IPS-20b (cell line): Measurements from ENCODE around the gene SLC2A4RG.

Experiments used
- H3K27ac ChIP-seq: one replicate; pipeline ENCODE4 v1.5.1; 2013; ENCODE audit warnings: low read length
- H3K27me3 ChIP-seq: 2 replicates; pipeline ENCODE4 v1.6.1; 2013; ENCODE audit warnings: mild to moderate bottlenecking, low read length, inconsistent platforms; ENCODE audit not compliant: insufficient read depth
- H3K36me3 ChIP-seq: 2 replicates; pipeline ENCODE4 v1.6.1; 2013; ENCODE audit warnings: low read depth, mild to moderate bottlenecking, inconsistent platforms, low read length, moderate library complexity; ENCODE audit not compliant: insufficient read depth
- H3K4me1 ChIP-seq: 2 replicates; pipeline ENCODE4 v1.6.1; 2013; ENCODE audit warnings: mild to moderate bottlenecking, control low read depth, inconsistent platforms, low read length, moderate library complexity; ENCODE audit not compliant: insufficient read depth
- H3K4me3 ChIP-seq: 2 replicates; pipeline ENCODE4 v1.5.1; 2013; ENCODE audit warnings: mild to moderate bottlenecking, low read length, inconsistent platforms
- H3K9ac ChIP-seq: 2 replicates; pipeline ENCODE4 v1.6.1; 2013; ENCODE audit warnings: low read depth, mild to moderate bottlenecking, inconsistent platforms, low read length, moderate library complexity
- H3K9me3 ChIP-seq: 2 replicates; pipeline ENCODE4 v1.6.1; 2013; ENCODE audit warnings: mild to moderate bottlenecking, low read depth, low read length, inconsistent platforms; ENCODE audit not compliant: insufficient read depth

Gene SLC2A4RG

DNA sequence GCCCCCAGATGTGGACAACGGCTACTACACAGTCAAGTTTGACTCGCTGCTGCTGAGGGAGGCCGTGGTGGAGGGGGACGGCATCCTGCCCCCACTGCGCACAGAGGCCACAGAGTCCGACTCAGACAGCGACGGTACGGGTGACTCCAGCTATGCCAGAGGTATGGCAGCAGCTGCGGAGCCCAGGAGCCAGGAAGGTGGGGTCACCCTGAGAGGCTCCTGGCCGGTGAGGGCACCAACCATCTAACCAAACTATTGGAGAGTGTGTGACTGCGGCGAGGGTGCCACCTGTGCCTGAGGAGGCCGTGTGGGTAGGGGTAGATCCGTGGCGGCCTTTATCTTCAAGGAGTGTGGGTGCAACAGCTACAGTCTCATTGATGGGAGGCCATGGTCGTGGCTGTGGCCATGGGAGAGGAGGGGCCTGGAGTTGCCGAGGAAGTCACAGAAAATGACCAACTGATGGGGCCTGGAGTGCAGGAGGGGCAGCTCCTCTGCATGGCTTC is 5.9 kb upstream of the SLC2A4RG start:
- H3K27me3 ChIP-seq = no peaks in the 10 kb centered on the region; the same call in 1 of the 2 replicates
- H3K27ac ChIP-seq = no peak overlapping the region
- H3K4me3 ChIP-seq = no peak overlapping the region
- H3K9ac ChIP-seq = no peak overlapping the region
- no peaks in the 10 kb centered on the region for H3K4me1 ChIP-seq
- peaks cover 31% of the 10 kb centered on the region for H3K36me3 ChIP-seq
- H3K9me3 ChIP-seq = no peaks in the 10 kb centered on the region

DNA sequence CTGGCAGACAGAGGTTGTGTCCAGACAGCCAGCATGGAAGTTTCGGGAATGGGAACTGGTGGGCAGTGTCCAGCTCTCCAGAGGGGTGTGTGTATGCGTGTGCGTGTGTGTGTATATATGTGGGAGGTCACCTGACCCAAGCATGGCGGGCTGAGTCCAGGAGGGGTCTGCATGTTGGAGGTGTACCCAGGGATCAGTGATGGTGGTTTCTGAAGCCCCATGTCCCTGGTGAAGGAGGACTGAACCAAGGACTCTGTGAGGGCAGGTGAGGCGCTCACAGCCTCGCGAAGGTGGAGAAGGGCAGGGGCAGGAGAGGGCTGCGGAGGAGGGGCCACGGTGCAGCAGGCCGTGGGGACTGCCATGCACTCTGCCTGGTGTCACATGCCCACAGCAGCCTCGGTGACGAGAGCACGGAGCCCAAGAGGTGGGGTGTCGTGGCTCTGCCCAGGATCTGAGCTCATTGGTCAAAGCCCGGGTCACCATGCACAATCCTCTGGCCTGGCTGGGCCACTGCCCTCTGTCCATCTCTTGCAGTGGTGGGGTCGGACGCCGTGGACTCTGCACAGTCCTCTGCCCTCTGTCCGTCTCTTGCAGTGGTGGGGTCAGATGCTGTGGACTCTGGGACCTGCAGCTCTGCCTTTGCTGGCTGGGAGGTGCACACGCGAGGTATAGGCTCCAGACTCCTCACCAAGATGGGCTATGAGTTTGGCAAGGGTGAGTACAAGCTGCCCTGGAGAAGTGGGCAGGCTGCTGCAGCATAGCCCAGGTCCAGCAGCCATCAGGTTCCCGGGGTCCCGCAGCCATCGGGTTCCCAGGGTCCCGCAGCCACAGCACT is 5.2 kb upstream of the SLC2A4RG start:
- no peaks in the 10 kb centered on the region for H3K4me1 ChIP-seq
- no peak overlapping the region for H3K9ac ChIP-seq
- no peak overlapping the region for H3K27ac ChIP-seq
- H3K9me3 ChIP-seq = no peaks in the 10 kb centered on the region
- H3K36me3 ChIP-seq = peaks cover 29% of the 10 kb centered on the region
- H3K4me3 ChIP-seq = no peak overlapping the region
- no peaks in the 10 kb centered on the region; the same call in 1 of the 2 replicates for H3K27me3 ChIP-seq

DNA sequence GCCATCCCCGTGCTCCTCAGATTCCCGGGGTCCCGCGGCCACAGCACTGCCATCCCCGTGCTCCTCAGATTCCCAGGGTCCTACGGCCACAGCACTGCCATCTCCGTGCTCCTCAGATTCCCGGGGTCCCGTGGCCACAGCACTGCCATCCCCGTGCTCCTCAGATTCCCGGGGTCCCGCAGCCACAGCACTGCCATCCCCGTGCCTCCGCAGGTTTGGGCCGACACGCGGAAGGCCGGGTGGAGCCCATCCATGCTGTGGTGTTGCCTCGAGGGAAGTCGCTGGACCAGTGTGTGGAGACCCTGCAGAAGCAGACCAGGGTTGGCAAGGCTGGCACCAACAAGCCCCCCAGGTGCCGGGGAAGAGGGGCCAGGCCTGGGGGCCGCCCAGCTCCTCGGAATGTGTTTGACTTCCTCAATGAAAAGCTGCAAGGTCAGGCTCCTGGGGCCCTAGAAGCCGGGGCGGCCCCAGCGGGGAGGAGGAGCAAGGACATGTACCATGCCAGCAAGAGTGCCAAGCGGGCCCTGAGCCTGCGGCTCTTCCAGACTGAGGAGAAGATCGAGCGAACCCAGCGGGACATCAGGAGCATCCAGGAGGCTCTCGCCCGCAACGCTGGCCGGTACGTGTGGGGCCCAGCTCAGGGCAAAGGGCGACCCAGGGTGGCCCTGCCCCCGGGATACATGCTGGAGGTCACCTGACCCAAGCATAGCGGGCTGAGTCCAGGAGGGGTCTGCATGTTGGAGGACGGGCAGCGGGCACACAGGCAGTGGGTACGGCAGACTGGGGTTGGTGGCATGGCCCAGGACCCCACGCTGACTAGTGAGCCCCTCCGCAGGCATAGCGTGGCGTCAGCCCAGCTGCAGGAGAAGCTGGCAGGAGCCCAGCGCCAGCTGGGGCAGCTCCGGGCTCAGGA is 4.4 kb upstream of the SLC2A4RG start:
- H3K9me3 ChIP-seq = no peaks in the 10 kb centered on the region
- H3K4me1 ChIP-seq = no peaks in the 10 kb centered on the region
- peaks cover 22% of the 10 kb centered on the region for H3K36me3 ChIP-seq
- H3K9ac ChIP-seq = no peak overlapping the region
- no peaks in the 10 kb centered on the region; the same call in 1 of the 2 replicates for H3K27me3 ChIP-seq
- H3K27ac ChIP-seq = no peak overlapping the region
- no peak overlapping the region for H3K4me3 ChIP-seq

DNA sequence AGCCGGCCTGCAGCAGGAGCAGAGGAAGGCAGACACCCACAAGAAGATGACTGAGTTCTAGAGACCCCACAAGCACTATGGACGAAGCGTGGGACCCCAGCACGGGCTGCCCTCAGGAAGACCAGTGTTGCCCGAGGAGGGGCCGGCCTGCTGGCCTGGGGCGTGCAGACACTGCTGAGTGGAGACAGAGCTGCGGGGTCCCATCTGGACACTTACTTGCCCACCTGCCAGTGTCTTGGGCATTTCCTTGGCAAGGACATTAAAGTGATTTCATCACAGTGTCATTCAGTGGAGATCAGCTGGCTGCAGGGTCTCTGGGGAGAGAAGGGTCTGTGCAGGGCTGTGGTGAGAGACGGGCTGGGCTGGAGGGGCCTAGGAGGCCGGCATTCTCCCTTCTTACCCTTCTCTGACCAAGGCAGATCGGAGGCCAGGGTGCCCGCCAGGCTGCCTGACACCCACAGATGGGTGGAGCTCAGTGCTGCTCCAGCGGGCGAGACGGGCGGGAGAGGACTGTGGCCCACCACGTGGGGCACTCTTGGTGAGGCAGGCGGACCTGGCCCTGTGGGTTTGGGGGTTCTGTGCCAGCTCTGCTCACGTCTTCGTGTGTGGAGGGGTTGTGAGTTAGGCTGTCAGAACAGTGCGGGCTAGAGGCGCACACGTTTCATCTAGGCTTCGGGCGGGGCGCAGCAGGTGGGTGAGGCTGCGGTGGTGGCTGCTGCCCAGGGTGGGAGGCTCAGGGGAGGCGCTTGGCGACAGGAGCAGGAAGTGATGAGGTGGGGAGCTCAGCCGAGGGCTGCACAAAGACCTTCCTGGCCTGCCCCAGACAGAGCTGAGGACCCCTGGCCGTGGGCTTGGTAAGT is 3.5 kb upstream of the SLC2A4RG start, which contains the start of gene LIME1:
TSS of gene LIME1 (plus strand) at position 806 of the 860 bp plus-strand sequence. CDS start 886 bp downstream, outside the sequence.
- Histone ChIP-seq H3K36me3 (peaks cover 22% of the 10 kb centered on the region), H3K27ac (no peak within 1 kb of the TSS), H3K9me3 (no peaks in the 10 kb centered on the region), H3K4me3 (no peak within 1 kb of the TSS), H3K4me1 (no peaks in the 10 kb centered on the region), H3K27me3 (no peaks in the 10 kb centered on the region; the same call in 1 of the 2 replicates), H3K9ac (no peak within 1 kb of the TSS)

DNA sequence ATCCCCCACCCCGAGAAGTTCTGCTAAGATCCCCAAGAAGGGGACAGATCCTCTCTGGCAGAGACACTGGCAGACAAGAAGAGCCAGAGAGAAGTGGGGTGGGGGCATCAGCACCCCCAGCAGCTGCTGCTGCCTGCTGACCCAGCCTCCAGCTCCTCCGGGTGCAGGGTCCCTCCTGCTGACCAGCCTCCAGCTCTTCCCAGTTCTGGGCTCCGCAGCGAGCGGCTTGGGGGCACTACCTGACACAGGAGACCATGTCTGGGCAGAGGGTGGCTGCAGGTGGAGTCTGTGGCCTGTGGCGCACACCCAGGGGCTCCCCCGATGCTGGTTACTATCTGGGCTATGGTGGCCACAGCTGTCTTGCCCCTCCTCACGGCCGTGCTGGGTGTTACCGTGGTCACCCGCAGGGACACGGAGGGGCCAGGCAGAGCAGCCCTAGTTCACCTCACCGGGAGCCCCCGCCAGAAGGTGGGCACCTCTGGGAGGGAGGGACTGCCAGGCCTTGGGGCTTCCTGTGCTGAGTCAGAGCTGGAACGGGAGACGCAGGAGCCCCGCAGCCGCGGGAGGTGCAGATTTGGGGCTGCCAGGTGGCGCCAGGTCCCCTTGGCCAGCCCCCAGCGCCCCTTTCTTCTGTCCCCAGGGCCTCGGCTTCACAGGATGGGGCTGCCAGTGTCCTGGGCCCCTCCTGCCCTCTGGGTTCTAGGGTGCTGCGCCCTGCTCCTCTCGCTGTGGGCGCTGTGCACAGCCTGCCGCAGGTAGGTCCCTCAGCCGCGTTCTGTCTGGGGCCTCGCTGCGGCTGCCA is 2.5 kb upstream of the SLC2A4RG start:
- no peaks in the 10 kb centered on the region for H3K4me1 ChIP-seq
- H3K9ac ChIP-seq = no peak overlapping the region
- H3K27ac ChIP-seq = no peak overlapping the region
- H3K4me3 ChIP-seq = no peak overlapping the region
- H3K36me3 ChIP-seq = peaks cover 22% of the 10 kb centered on the region
- no peaks in the 10 kb centered on the region; the same call in 1 of the 2 replicates for H3K27me3 ChIP-seq
- H3K9me3 ChIP-seq = no peaks in the 10 kb centered on the region

DNA sequence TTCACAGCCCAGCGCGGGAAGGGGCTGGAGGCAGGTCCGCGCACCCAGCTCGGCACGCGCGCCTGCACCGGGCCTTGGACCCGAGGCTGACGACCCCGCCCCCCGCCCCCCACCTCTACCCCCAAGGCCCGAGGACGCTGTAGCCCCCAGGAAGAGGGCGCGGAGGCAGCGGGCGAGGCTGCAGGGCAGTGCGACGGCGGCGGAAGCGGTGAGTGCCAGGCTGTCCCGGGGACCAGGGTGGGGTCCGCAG is 2.0 kb upstream of the SLC2A4RG start:
- Histone ChIP-seq H3K9ac (no peak overlapping the region), H3K4me3 (no peak overlapping the region), H3K27me3 (no peaks in the 10 kb centered on the region; the same call in 1 of the 2 replicates), H3K9me3 (no peaks in the 10 kb centered on the region), H3K27ac (no peak overlapping the region), H3K36me3 (peaks cover 22% of the 10 kb centered on the region), H3K4me1 (no peaks in the 10 kb centered on the region)

DNA sequence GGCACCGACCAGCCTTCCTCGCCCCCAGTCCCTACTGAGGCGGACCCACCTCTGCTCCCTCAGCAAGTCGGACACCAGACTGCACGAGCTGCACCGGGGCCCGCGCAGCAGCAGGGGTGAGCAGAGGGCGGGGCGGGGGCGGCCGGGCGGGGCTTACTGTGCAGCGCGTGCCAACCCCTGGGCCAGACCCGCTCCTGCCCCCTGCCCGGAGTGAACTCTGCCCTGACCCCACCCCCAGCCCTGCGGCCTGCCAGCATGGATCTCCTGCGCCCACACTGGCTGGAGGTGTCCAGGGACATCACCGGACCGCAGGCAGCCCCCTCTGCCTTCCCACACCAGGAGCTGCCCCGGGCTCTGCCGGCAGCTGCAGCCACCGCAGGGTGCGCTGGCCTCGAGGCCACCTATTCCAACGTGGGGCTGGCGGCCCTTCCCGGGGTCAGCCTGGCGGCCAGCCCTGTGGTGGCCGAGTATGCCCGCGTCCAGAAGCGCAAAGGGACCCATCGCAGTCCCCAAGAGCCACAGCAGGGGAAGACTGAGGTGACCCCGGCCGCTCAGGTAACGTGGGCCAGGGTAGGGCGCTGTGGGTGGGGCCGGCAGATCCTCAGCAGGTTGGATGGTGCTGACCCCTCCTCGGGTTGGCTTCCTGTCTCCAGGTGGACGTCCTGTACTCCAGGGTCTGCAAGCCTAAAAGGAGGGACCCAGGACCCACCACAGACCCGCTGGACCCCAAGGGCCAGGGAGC is 1.5 kb upstream of the SLC2A4RG start:
- Histone ChIP-seq H3K27ac (no peak overlapping the region), H3K27me3 (no peaks in the 10 kb centered on the region; the same call in 1 of the 2 replicates), H3K9me3 (no peaks in the 10 kb centered on the region), H3K9ac (no peak overlapping the region), H3K36me3 (peaks cover 23% of the 10 kb centered on the region), H3K4me3 (peak overlapping the region; percentile 60; the same call in 1 of the 2 replicates), H3K4me1 (no peaks in the 10 kb centered on the region)

DNA sequence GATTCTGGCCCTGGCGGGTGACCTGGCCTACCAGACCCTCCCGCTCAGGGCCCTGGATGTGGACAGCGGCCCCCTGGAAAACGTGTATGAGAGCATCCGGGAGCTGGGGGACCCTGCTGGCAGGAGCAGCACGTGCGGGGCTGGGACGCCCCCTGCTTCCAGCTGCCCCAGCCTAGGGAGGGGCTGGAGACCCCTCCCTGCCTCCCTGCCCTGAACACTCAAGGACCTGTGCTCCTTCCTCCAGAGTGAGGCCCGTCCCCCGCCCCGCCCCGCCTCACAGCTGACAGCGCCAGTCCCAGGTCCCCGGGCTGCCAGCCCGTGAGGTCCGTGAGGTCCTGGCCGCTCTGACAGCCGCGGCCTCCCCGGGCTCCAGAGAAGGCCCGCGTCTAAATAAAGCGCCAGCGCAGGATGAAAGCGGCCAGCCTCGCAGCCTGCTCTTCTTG is 868 bp upstream of the SLC2A4RG start:
- Histone ChIP-seq H3K27ac (no peak overlapping the region), H3K9ac (no peak overlapping the region), H3K4me3 (peak overlapping the region; percentile 60; the same call in 1 of the 2 replicates), H3K4me1 (no peaks in the 10 kb centered on the region), H3K9me3 (no peaks in the 10 kb centered on the region), H3K36me3 (peaks cover 23% of the 10 kb centered on the region), H3K27me3 (no peaks in the 10 kb centered on the region; the same call in 1 of the 2 replicates)

DNA sequence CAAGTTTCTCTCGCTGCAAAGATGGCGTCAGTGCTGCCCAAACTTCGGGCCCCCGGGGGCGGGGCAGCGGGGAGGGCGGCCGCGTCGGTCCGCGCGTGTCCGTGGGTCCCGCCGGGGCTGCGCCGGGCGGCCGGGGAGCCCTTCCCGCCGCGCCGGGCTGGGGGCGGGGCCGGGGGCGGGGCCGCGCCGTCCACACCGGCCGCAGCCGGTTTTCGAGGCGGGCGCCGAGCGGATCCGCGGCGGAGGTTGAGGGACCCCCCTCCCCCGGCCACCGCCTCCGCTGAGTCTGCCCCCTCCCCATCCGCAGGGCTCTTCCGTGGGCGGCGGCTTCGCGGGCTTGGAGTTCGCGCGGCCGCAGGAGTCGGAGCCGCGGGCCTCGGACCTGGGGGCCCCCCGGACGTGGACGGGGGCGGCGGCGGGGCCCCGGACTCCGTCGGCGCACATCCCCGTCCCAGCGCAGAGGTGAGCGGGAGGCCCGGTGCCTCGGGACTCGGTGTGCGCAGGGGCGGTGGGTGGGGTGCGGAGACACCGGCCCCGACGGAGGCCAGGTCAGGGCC is 572 bp downstream of the SLC2A4RG start:
- Histone ChIP-seq H3K27ac (no peak overlapping the region), H3K4me1 (no peaks in the 10 kb centered on the region), H3K9ac (peak overlapping the region; percentile 76; the same call in 1 of the 2 replicates), H3K9me3 (no peaks in the 10 kb centered on the region), H3K4me3 (peak overlapping the region; percentile 76), H3K27me3 (no peaks in the 10 kb centered on the region; the same call in 1 of the 2 replicates), H3K36me3 (peaks cover 23% of the 10 kb centered on the region)
